ENCODE results near the gene INO80. TPM values are rescaled to one million over a fixed set of nuclear protein-coding genes. Genes with fewer than 3 reads are reported as not detected.

Gene INO80
- total RNA-seq, 1 experiment from 2014 or later = 27.3 TPM

DNA sequence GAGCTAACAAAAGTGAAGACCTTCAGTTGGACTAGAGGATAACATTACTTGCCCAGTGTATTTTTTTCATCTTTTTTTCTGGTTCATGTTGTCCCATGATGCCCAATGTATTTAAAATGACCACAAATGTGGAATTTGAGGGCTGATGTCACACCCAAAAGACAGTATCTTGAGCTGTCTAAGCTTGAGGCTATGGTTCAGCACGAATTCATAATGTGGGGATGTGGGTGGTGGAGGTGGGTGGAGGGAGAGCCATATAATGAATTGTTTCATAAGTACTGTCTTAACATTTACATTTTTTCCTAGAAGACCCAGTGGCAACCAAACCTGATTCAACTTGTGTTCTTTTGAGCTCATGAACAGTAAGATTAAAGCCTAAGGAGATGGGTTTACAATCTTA, 125.3 kb downstream of the INO80 start:
- no peak overlapping the region for H3K4me3 ChIP-seq (ENCODE audit: low read depth, low read length, poor library complexity, severe bottlenecking)
- H3K27ac ChIP-seq (ENCODE audit: low read depth, low read length, poor library complexity, severe bottlenecking) = peak overlapping the region; percentile 80
- POLR2A ChIA-PET (ENCODE audit: low non-redundant PET) = interaction anchor here (0.8 kb wide), 1 partner anchor 125 kb away, joined by 3 read pairs; the partner anchor contains the start of gene INO80
- CTCF ChIA-PET = interaction anchor here (0.6 kb wide), 1 partner anchor 956 kb away, joined by 3 read pairs; no protein-coding TSS in a partner anchor
- peaks cover 27% of the 10 kb centered on the region for H3K4me1 ChIP-seq (ENCODE audit: insufficient read depth, low read length, poor library complexity, severe bottlenecking)
- no peaks in the 10 kb centered on the region for H3K9me3 ChIP-seq (ENCODE audit: low read depth, low read length, poor library complexity, severe bottlenecking)
- H3K27me3 ChIP-seq (replicated peaks; ENCODE audit: insufficient read depth, low read depth, low read length, poor library complexity) = no peaks in the 10 kb centered on the region
- no peak for DNase-seq (ENCODE audit: low spot score)
- TF ChIP-seq EZH2 (IDR thresholded peaks at IDR 0.05; ENCODE audit: borderline replicate concordance, low read depth, low read length, poor library complexity, severe bottlenecking) = no peak
- TF ChIP-seq, protein P1, sequence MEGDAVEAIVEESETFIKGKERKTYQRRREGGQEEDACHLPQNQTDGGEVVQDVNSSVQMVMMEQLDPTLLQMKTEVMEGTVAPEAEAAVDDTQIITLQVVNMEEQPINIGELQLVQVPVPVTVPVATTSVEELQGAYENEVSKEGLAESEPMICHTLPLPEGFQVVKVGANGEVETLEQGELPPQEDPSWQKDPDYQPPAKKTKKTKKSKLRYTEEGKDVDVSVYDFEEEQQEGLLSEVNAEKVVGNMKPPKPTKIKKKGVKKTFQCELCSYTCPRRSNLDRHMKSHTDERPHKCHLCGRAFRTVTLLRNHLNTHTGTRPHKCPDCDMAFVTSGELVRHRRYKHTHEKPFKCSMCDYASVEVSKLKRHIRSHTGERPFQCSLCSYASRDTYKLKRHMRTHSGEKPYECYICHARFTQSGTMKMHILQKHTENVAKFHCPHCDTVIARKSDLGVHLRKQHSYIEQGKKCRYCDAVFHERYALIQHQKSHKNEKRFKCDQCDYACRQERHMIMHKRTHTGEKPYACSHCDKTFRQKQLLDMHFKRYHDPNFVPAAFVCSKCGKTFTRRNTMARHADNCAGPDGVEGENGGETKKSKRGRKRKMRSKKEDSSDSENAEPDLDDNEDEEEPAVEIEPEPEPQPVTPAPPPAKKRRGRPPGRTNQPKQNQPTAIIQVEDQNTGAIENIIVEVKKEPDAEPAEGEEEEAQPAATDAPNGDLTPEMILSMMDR (conservative IDR thresholded peaks at IDR 0.05; ENCODE audit: low read depth, low read length) = no peak
- peaks cover 32% of the 10 kb centered on the region for H3K36me3 ChIP-seq (ENCODE audit: insufficient read depth, low read length, poor library complexity, severe bottlenecking)
- BruUV-seq (replicated peaks) = no TSS peak
- intact Hi-C loops (cut with micrococcal nuclease; ENCODE audit: unreplicated experiment) = no loop called here

DNA sequence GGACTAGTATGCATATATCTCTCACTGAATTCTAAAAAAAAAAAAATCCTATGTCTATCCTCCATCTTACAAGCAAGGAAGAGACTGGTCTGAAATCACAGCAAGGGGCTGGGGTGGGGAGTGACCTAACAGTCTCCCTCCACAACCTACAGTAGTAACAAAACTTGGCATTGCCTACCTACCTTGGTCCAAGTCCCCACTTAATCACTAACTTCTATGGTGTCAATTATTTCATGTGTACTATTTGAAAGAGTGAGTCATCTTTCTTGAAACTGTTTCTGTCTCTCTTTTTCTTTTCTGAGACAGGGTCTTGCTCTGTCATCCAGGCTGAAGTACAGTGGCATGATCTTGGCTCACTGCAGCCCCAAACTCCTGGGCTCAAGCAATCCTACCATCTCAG, 126.0 kb downstream of the INO80 start:
- no peak for TF ChIP-seq EZH2 (IDR thresholded peaks at IDR 0.05; ENCODE audit: borderline replicate concordance, low read depth, low read length, poor library complexity, severe bottlenecking)
- TF ChIP-seq, protein P1 (conservative IDR thresholded peaks at IDR 0.05; ENCODE audit: low read depth, low read length) = no peak
- Histone ChIP-seq H3K4me3 (ENCODE audit: low read depth, low read length, poor library complexity, severe bottlenecking) (no peak overlapping the region), H3K27ac (ENCODE audit: low read depth, low read length, poor library complexity, severe bottlenecking) (peak overlapping the region; percentile 80), H3K36me3 (ENCODE audit: insufficient read depth, low read length, poor library complexity, severe bottlenecking) (peaks cover 33% of the 10 kb centered on the region), H3K27me3 (replicated peaks; ENCODE audit: insufficient read depth, low read depth, low read length, poor library complexity) (no peaks in the 10 kb centered on the region), H3K9me3 (ENCODE audit: low read depth, low read length, poor library complexity, severe bottlenecking) (no peaks in the 10 kb centered on the region), H3K4me1 (ENCODE audit: insufficient read depth, low read length, poor library complexity, severe bottlenecking) (peaks cover 27% of the 10 kb centered on the region)
- ChIA-PET POLR2A (ENCODE audit: low non-redundant PET) (no interaction called here), CTCF (interaction anchor here (0.6 kb wide), 1 partner anchor 957 kb away, joined by 3 read pairs; no protein-coding TSS in a partner anchor)
- no TSS peak for BruUV-seq (replicated peaks)
- intact Hi-C loops (cut with micrococcal nuclease; ENCODE audit: unreplicated experiment) = no loop called here
- DNase-seq (ENCODE audit: low spot score) = no peak

DNA sequence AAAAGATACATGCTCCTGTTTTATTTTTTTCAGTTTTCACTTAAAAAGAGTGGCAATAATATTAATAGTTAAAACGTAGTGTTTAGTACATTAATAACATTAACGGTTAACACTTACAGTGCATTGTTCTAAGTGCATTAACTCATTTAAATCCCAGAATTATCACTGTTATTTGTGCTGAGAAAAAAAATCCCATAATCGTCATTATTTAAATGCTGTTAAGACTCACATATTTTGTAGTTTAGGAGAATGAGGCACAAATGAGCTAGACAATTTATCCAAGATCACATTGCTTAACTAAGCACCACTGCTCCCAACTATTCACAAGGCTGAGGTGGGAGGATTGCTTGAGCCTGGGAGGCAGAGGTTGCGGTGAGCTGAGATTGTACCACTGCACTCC, 127.9 kb downstream of the INO80 start:
- no peak for DNase-seq (ENCODE audit: low spot score)
- Histone ChIP-seq H3K9me3 (ENCODE audit: low read depth, low read length, poor library complexity, severe bottlenecking) (no peaks in the 10 kb centered on the region), H3K36me3 (ENCODE audit: insufficient read depth, low read length, poor library complexity, severe bottlenecking) (peaks cover 50% of the 10 kb centered on the region), H3K4me1 (ENCODE audit: insufficient read depth, low read length, poor library complexity, severe bottlenecking) (peaks cover 24% of the 10 kb centered on the region), H3K27ac (ENCODE audit: low read depth, low read length, poor library complexity, severe bottlenecking) (no peak overlapping the region), H3K27me3 (replicated peaks; ENCODE audit: insufficient read depth, low read depth, low read length, poor library complexity) (no peaks in the 10 kb centered on the region), H3K4me3 (ENCODE audit: low read depth, low read length, poor library complexity, severe bottlenecking) (no peak overlapping the region)
- intact Hi-C loops (cut with micrococcal nuclease; ENCODE audit: unreplicated experiment) = no loop called here
- TF ChIP-seq, protein P1 (conservative IDR thresholded peaks at IDR 0.05; ENCODE audit: low read depth, low read length) = no peak
- no peak for TF ChIP-seq EZH2 (IDR thresholded peaks at IDR 0.05; ENCODE audit: borderline replicate concordance, low read depth, low read length, poor library complexity, severe bottlenecking)
- CTCF ChIA-PET = interaction anchor here (0.6 kb wide), 1 partner anchor 17 kb away, joined by 4 read pairs; no protein-coding TSS in a partner anchor
- POLR2A ChIA-PET (ENCODE audit: low non-redundant PET) = no interaction called here
- no TSS peak for BruUV-seq (replicated peaks)

All from A673 (cell line).